H9 (cell line): ENCODE results near the gene SPR. TPM values are rescaled to one million over a fixed set of nuclear protein-coding genes. Genes with fewer than 3 reads are reported as not detected.

Source experiments
- DNase-seq: peaks from one replicate; pipeline ENCODE4 v3.0.0-alpha.2; 2017
- H2AFZ ChIP-seq: one replicate; pipeline ENCODE4 v1.6.1; 2013; ENCODE audit warnings: mild to moderate bottlenecking, low read length, control low read depth, moderate library complexity
- H2AK5ac ChIP-seq: 2 replicates; pipeline ENCODE4 v1.6.1; 2013; ENCODE audit warnings: low read length, control low read depth, mixed read lengths; ENCODE audit not compliant: insufficient read length
- H2BK120ac ChIP-seq: one replicate; pipeline ENCODE4 v1.6.1; 2013; ENCODE audit warnings: low read depth, mild to moderate bottlenecking, low read length, control low read depth, inconsistent platforms; ENCODE audit not compliant: poor library complexity, severe bottlenecking
- H2BK12ac ChIP-seq: 2 replicates; pipeline ENCODE4 v1.6.1; 2013; ENCODE audit warnings: low read length, control low read depth, mixed read lengths, low read depth; ENCODE audit not compliant: insufficient read length
- H2BK15ac ChIP-seq: 2 replicates; pipeline ENCODE4 v1.6.1; 2013; ENCODE audit warnings: low read depth, low read length, control low read depth
- H2BK20ac ChIP-seq: one replicate; pipeline ENCODE4 v1.6.1; 2013; ENCODE audit warnings: low read depth, mild to moderate bottlenecking, low read length, control low read depth, inconsistent platforms; ENCODE audit not compliant: poor library complexity, severe bottlenecking
- H2BK5ac ChIP-seq: 2 replicates; pipeline ENCODE4 v1.6.1; 2013; ENCODE audit warnings: low read length, control low read depth, mixed read lengths; ENCODE audit not compliant: insufficient read length
- H3K14ac ChIP-seq: 2 replicates; pipeline ENCODE4 v1.6.1; 2013; ENCODE audit warnings: low read length, control low read depth; ENCODE audit not compliant: insufficient read depth
- H3K18ac ChIP-seq: 2 replicates; pipeline ENCODE4 v1.6.1; 2013; ENCODE audit warnings: low read depth, mild to moderate bottlenecking, mixed read lengths, low read length, control low read depth; ENCODE audit not compliant: insufficient read length
- H3K23ac ChIP-seq: 2 replicates; pipeline ENCODE4 v1.6.1; 2013; ENCODE audit warnings: low read length, control low read depth, mixed read lengths, low read depth; ENCODE audit not compliant: insufficient read length
- H3K23me2 ChIP-seq: 2 replicates; pipeline ENCODE4 v1.6.1; 2013; ENCODE audit warnings: low read depth, mild to moderate bottlenecking, mixed read lengths, low read length, control low read depth; ENCODE audit not compliant: insufficient read length, poor library complexity, severe bottlenecking
- H3K27ac ChIP-seq: 2 replicates; pipeline ENCODE4 v1.5.1; 2013; ENCODE audit warnings: low read length, control low read depth, mixed read lengths, low read depth; ENCODE audit not compliant: insufficient read length
- H3K27me3 ChIP-seq: 2 replicates; pipeline ENCODE4 v1.6.1; 2013; ENCODE audit warnings: low read length, control low read depth, inconsistent platforms; ENCODE audit not compliant: insufficient read depth
- H3K4ac ChIP-seq: 2 replicates; pipeline ENCODE4 v1.6.1; 2013; ENCODE audit warnings: low read depth, mild to moderate bottlenecking, control low read depth, inconsistent platforms, low read length, moderate library complexity
- H3K4me1 ChIP-seq: 2 replicates; pipeline ENCODE4 v1.6.1; 2013; ENCODE audit warnings: low read length, control low read depth, inconsistent platforms; ENCODE audit not compliant: insufficient read depth
- H3K4me2 ChIP-seq: 2 replicates; pipeline ENCODE4 v1.6.1; 2013; ENCODE audit warnings: low read length, control low read depth, mixed read lengths; ENCODE audit not compliant: insufficient read length, insufficient read depth
- H3K56ac ChIP-seq: 2 replicates; pipeline ENCODE4 v1.6.1; 2013; ENCODE audit warnings: low read depth, mild to moderate bottlenecking, mixed read lengths, low read length, control low read depth; ENCODE audit not compliant: insufficient read length
- H3K79me1 ChIP-seq: 2 replicates; pipeline ENCODE4 v1.6.1; 2013; ENCODE audit warnings: low read depth, mild to moderate bottlenecking, moderate library complexity, low read length, control low read depth, inconsistent platforms; ENCODE audit not compliant: insufficient read depth, poor library complexity, severe bottlenecking
- H3K79me2 ChIP-seq: 2 replicates; pipeline ENCODE4 v1.6.1; 2013; ENCODE audit warnings: low read length, control low read depth, inconsistent platforms; ENCODE audit not compliant: insufficient read depth
- H3K9ac ChIP-seq: 2 replicates; pipeline ENCODE4 v1.6.1; 2013; ENCODE audit warnings: low read length, control low read depth, mixed read lengths; ENCODE audit not compliant: insufficient read length; ENCODE audit errors: extremely low read depth
- H3K9me3 ChIP-seq: one replicate; pipeline ENCODE4 v1.6.1; 2013; ENCODE audit warnings: low read depth, low read length, inconsistent platforms; ENCODE audit not compliant: control insufficient read depth
- H3T11ph ChIP-seq: one replicate; pipeline ENCODE4 v1.6.1; 2013; ENCODE audit warnings: mild to moderate bottlenecking, low read length, control low read depth, inconsistent platforms
- H4K20me1 ChIP-seq: one replicate; pipeline ENCODE4 v1.6.1; 2013; ENCODE audit not compliant: control insufficient read depth, insufficient read length, insufficient read depth
- H4K5ac ChIP-seq: 2 replicates; pipeline ENCODE4 v1.6.1; 2013; ENCODE audit warnings: low read depth, mild to moderate bottlenecking, mixed read lengths, low read length, control low read depth; ENCODE audit not compliant: insufficient read length
- H4K8ac ChIP-seq: replicated peaks from 2 replicates; pipeline ENCODE4 v1.6.1; 2013; ENCODE audit warnings: low read length, control low read depth, mixed read lengths, low read depth; ENCODE audit not compliant: insufficient read length
- H4K91ac ChIP-seq: 2 replicates; pipeline ENCODE4 v1.6.1; 2013; ENCODE audit warnings: low read depth, mild to moderate bottlenecking, moderate library complexity, mixed read lengths, low read length, control low read depth; ENCODE audit not compliant: insufficient read length
- H3K27ac Mint-ChIP-seq, 3 experiments: 2 replicates in 2 of 3; 3 replicates in 1 of 3; pipeline ENCODE4 v1.8.0; 2020 to 2021; ENCODE audit warnings: mixed read lengths in 3 of 3, mild to moderate bottlenecking in 1 of 3, moderate library complexity in 1 of 3
- H3K27me3 Mint-ChIP-seq: 2 replicates; pipeline ENCODE4 v1.8.0; 2021; ENCODE audit warnings: low read depth, mild to moderate bottlenecking, moderate library complexity, mixed read lengths
- H3K36me3 Mint-ChIP-seq, 3 experiments: 2 replicates in 2 of 3; 3 replicates in 1 of 3; pipeline ENCODE4 v1.8.0; 2020 to 2021; ENCODE audit warnings: low read depth in 3 of 3, mixed read lengths in 3 of 3; ENCODE audit not compliant: insufficient read depth in 1 of 3
- H3K4me1 Mint-ChIP-seq, 2 experiments: 2 replicates each; pipeline ENCODE4 v1.8.0; 2020; ENCODE audit warnings: mixed read lengths in 2 of 2
- H3K4me3 Mint-ChIP-seq, 2 experiments: 2 replicates in 1 of 2; 3 replicates in 1 of 2; pipeline ENCODE4 v1.8.0; 2020 to 2021; ENCODE audit warnings: mild to moderate bottlenecking in 2 of 2, mixed read lengths in 2 of 2, moderate library complexity in 1 of 2
- H3K9me3 Mint-ChIP-seq, 2 experiments: 2 replicates in 1 of 2; 3 replicates in 1 of 2; pipeline ENCODE4 v1.8.0; 2020; ENCODE audit warnings: mild to moderate bottlenecking in 2 of 2, mixed read lengths in 2 of 2, moderate library complexity in 1 of 2
- CTCF ChIP-seq: fragments of 200-600 bp; sonication (generic); conservative IDR thresholded peaks from 3 replicates; pipeline ENCODE4 v1.8.0; 2021; ENCODE audit warnings: antibody characterized with exemption, mild to moderate bottlenecking
- WGBS: extraction: QIAGEN DNeasy Blood & Tissue Kit; methylation state at CpG from one replicate; pipeline ENCODE4 v1.1.7; 2013; ENCODE audit warnings: missing lambda C conversion rate, low lambda C conversion rate, mixed read lengths; ENCODE audit not compliant: insufficient read length; ENCODE audit errors: extremely low coverage; 5-methylcytosine and 5-hydroxymethylcytosine counted together
- total RNA-seq: library from RNA; stranded (reverse); gene quantifications from 2 replicates; pipeline ENCODE4 v1.2.1, GENCODE V29; 2021

The SPR gene
- total RNA-seq, 1 experiment from 2014 or later = 7.3 TPM

- peaks cover 76% of the 10 kb centered on the region for H3K27me3 Mint-ChIP-seq
- H2BK120ac ChIP-seq = no peak overlapping the region
- H4K5ac ChIP-seq = no peak overlapping the region
- no peaks in the 10 kb centered on the region for H3K9me3 ChIP-seq
- no peaks in the 10 kb centered on the region for H3K79me2 ChIP-seq
- H3K4me2 ChIP-seq = no peak overlapping the region
- no peak overlapping the region for H3K23ac ChIP-seq
- H3K56ac ChIP-seq = no peak overlapping the region
- no CpG with 5 or more reads among the region's 4 CpGs for WGBS
- H4K91ac ChIP-seq = no peak overlapping the region
- H3T11ph ChIP-seq = no peak overlapping the region
- peaks cover 10% of the 10 kb centered on the region; the same call in 1 of the 2 replicates for H3K4me1 ChIP-seq
- H2BK15ac ChIP-seq = no peak overlapping the region
- H2BK5ac ChIP-seq = no peak overlapping the region
- no peak overlapping the region for H3K14ac ChIP-seq
- no peaks in the 10 kb centered on the region for H4K20me1 ChIP-seq
- H3K27ac Mint-ChIP-seq = no peak overlapping the region
- no peak overlapping the region for H3K4me3 Mint-ChIP-seq
- H3K4ac ChIP-seq = no peak overlapping the region
- no peak for TF ChIP-seq CTCF
- no peak overlapping the region for H2AFZ ChIP-seq
- no peak overlapping the region for H2BK12ac ChIP-seq
- no peak overlapping the region for H3K9ac ChIP-seq
- no peaks in the 10 kb centered on the region for H3K9me3 Mint-ChIP-seq
- H2BK20ac ChIP-seq = no peak overlapping the region
- no peak overlapping the region for H2AK5ac ChIP-seq
- H3K23me2 ChIP-seq = peaks cover 5% of the 10 kb centered on the region
- H3K27ac ChIP-seq = no peak overlapping the region
- H3K36me3 Mint-ChIP-seq = no peaks in the 10 kb centered on the region; a peak in 3 of 7 replicates
- DNase-seq = no peak
- peaks cover 3% of the 10 kb centered on the region; the same call in 1 of the 2 replicates for H3K27me3 ChIP-seq
- peaks cover 21 to 25% of the 10 kb centered on the region in 2 experiments for H3K4me1 Mint-ChIP-seq
- H3K79me1 ChIP-seq = no peaks in the 10 kb centered on the region
- no peak overlapping the region for H3K18ac ChIP-seq
- H4K8ac ChIP-seq = no peak overlapping the region
These were observed 2.8 kb downstream of the SPR start for GRCh38 chr2:72889991-72890390.
